Measurements from ENCODE around the gene PCBP4. TPM values are rescaled to one million over a fixed set of nuclear protein-coding genes. Genes with fewer than 3 reads are reported as not detected.
A peak's percentile ranks its signal among the peaks of the same experiment; 100 is the strongest.

PCBP4 gene
- total and polyA plus RNA-seq, 10 donors, result 12.8 to 41.7 (median 20.9) TPM

- H3K27ac ChIP-seq, result no peak overlapping the region
- no peaks in the 10 kb centered on the region for H3K9me3 ChIP-seq
- no peaks in the 10 kb centered on the region for H3K27me3 ChIP-seq (replicated peaks in 1 of 7)
- WGBS, 5 donors, result 50 to 92% (median 74%) methylated on average over 1 to 6 of the region's 6 CpGs
- TF ChIP-seq POLR2AphosphoS5 (IDR thresholded peaks at IDR 0.05) (no peak), POLR2A (IDR thresholded peaks at IDR 0.05) (no peak), CTCF (IDR thresholded peaks at IDR 0.05 in 8 of 11, conservative IDR thresholded peaks at IDR 0.05 in 3 of 11) (no peak)
- H3K36me3 ChIP-seq, result no peaks in the 10 kb centered on the region
- intact Hi-C loops (cut with DNase I; ENCODE audit: low total_unique reads), result no loop called here
- H3K4me3 ChIP-seq, result no peak overlapping the region
- peaks cover 0 to 67% (median 34%) of the 10 kb centered on the region in 6 donors for H3K4me1 ChIP-seq
- DNase-seq, result no peak
Observed at GRCh38 chr3:52013802-52014598, 46.7 kb upstream of the PCBP4 start.

GRCh38 chr3:52012699-52013098, 45.4 kb upstream of the PCBP4 start:
- Histone ChIP-seq H3K4me1 (peaks cover 0 to 59% (median 32%) of the 10 kb centered on the region in 6 donors), H3K36me3 (no peaks in the 10 kb centered on the region), H3K9me3 (no peaks in the 10 kb centered on the region), H3K27ac (peak overlapping the region in 6 of 8 donors; percentile 1 to 39 (median 25)), H3K4me3 (no peak overlapping the region), H3K27me3 (replicated peaks in 1 of 7) (no peaks in the 10 kb centered on the region)
- 48 to 84% (median 68%) methylated on average over 6 to 7 of the region's 7 CpGs for WGBS, 5 donors
- TF ChIP-seq POLR2A (IDR thresholded peaks at IDR 0.05) (no peak), CTCF (IDR thresholded peaks at IDR 0.05 in 8 of 11, conservative IDR thresholded peaks at IDR 0.05 in 3 of 11) (no peak), POLR2AphosphoS5 (IDR thresholded peaks at IDR 0.05) (peak in 2 of 3 donors; percentile 80 to 84)
- DNase-seq, result no peak
- intact Hi-C loops (cut with DNase I; ENCODE audit: low total_unique reads), result no loop called here

GRCh38 chr3:52010431-52010830, 43.2 kb upstream of the PCBP4 start:
- H3K4me3 ChIP-seq, result no peak overlapping the region
- H3K27ac ChIP-seq, result no peak overlapping the region
- TF ChIP-seq CTCF (IDR thresholded peaks at IDR 0.05 in 8 of 11, conservative IDR thresholded peaks at IDR 0.05 in 3 of 11), result no peak
- no peak for TF ChIP-seq POLR2A (IDR thresholded peaks at IDR 0.05)
- no peak for TF ChIP-seq POLR2AphosphoS5 (IDR thresholded peaks at IDR 0.05)
- no peaks in the 10 kb centered on the region for H3K27me3 ChIP-seq (replicated peaks in 1 of 7)
- no peaks in the 10 kb centered on the region for H3K36me3 ChIP-seq
- H3K4me1 ChIP-seq, result peaks cover 10 to 56% (median 33%) of the 10 kb centered on the region in 6 donors
- intact Hi-C loops (cut with DNase I; ENCODE audit: low total_unique reads), result no loop called here
- no peaks in the 10 kb centered on the region for H3K9me3 ChIP-seq
- DNase-seq, result no peak

GRCh38 chr3:52007291-52007690, 40.0 kb upstream of the PCBP4 start:
- 54 to 79% (median 78%) methylated on average over 4 of the region's 4 CpGs for WGBS, 5 donors
- TF ChIP-seq POLR2AphosphoS5 (IDR thresholded peaks at IDR 0.05), result no peak
- no peak for TF ChIP-seq CTCF (IDR thresholded peaks at IDR 0.05 in 8 of 11, conservative IDR thresholded peaks at IDR 0.05 in 3 of 11)
- H3K4me1 ChIP-seq, result peaks cover 15 to 40% (median 31%) of the 10 kb centered on the region in 6 donors
- intact Hi-C loops (cut with DNase I; ENCODE audit: low total_unique reads), result loop anchor here (10.0 kb wide), 1 partner anchor 48 kb away; the partner anchor contains the start of gene DUSP7
- DNase-seq, result no peak
- no peak overlapping the region for H3K4me3 ChIP-seq
- H3K9me3 ChIP-seq, result no peaks in the 10 kb centered on the region
- no peaks in the 10 kb centered on the region for H3K27me3 ChIP-seq (replicated peaks in 1 of 7)
- no peaks in the 10 kb centered on the region for H3K36me3 ChIP-seq
- no peak overlapping the region for H3K27ac ChIP-seq
